ENCODE results near the gene SPEN. TPM values are rescaled to one million over a fixed set of nuclear protein-coding genes. Genes with fewer than 3 reads are reported as not detected.
"Not testable (repeated sequence)": the region's sequence is repeated elsewhere in the genome, so short reads cannot be mapped to it uniquely, and the experiment has no call there.

SPEN gene
- polyA plus RNA-seq, 1 donor: 38.3 TPM

GRCh38 chr1:15834406-15835204 is 12.9 kb upstream of the SPEN start:
- peak; percentile 91 for DNase-seq

GRCh38 chr1:15835205-15835740 is 12.2 kb upstream of the SPEN start:
- no peak for DNase-seq

DNA sequence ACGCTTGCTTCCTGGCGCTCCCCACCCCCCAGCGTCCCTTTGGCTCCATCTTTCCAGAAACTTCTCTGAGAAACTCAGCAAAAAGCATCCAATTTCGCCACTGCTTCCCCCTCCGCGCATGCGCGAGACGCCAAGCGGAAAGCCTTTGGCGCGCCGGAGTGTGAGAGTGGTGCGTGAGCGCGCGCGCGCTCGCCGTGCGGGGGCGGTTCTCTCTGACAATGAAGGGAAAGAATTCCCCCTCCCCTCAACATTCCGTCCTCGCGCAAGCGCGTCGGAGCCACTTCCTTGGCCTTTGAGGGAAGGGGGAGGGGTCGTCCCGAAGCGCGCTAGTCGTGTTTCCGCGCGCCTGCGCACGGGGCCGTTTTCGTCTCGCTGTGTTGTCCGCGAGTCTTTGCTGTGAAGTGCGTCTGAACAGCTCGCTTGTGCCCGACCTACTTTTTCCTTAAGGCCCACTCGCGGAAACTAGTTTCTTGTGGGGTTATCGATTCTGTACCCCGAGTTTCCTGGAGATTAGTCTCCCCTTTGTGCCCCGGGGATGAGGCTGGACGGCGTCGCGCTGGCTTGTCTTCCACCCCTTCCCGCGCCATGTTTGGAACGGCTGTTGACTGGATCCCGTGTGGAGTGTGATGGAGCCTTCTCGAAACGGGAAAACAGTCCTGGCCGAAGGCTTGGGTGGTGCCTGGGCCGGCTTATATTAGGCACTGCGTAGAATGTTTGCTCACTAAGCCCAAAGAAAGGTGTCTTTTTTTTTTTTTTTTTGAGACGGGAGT is 11.6 kb upstream of the SPEN start:
- DNase-seq: peak; percentile 100

DNA sequence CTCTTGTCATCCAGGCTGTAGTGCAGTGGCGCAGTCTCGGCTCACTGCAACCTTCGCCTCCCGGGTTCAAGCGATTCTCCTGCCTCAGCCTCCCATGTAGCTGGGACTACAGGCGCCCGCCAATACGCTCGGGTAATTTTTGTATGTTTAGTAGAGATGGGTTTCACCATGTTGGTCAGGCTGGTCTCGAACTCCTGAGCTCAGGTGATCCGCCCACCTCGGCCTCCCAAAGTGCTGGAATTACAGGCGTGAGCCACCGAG is 11.1 kb upstream of the SPEN start:
- not testable (repeated sequence) for DNase-seq

DNA sequence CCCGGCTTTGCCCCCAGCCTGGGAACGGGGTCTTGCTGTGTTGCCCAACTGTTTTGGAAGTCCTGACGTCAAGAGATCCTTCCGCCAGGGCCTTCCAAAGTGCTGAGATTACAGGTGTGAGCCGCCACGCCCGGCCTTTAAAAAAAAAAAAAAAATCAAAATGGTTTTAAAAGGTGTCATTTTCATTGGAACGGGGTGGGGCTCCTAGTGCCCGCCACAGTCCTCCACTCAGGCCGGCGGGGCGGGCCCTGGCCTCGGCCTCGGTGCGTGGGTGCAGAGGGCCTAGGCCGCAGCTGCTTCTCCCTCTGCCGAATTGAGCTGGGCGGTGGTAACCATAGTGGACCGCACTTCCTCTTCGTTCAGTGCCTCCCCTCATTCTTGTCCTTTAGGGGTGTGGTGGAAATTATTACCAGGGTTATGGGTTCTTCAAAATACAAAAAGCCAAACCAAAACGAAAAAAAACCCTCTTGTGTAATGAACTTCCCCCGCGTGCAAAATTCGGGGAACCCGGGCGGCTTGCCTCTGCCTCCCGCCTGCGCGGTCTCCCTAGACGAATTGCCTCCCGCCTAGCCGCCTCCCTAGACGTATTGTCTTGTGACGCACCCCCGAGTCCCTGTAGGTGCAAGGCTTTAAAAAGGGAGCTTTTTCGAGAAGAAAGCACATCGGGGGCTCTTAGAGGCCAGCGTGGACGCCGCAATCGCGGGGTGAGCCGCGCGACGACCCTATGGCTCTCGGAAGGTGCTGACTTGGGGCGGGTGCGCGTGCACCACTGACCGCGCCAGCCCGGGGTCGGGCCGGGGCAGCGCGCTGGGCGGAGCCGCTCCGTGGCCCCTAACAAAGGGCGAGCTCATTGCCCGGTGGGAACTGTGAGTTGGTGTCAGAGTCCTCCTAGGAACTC is 10.5 kb upstream of the SPEN start:
- DNase-seq: no peak

DNA sequence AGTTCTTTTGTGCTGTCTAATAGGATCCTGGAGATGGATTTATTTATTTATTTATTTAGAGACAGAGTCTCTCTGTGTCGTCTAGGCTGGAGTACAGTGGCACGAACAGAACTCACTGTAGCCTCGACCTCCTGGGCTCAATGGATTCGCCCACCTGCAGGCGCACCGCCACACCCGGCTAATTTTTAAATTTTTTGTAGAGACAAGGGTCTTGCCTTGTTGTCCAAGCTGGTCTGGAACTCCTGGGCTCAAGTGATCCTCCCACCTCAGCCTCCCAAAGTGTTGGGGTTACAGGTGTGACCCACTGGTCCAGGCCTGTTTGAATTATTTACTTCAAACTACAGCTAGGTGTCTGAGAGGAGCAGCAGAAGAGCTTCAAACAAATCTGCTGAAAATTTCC is 9.6 kb upstream of the SPEN start:
- DNase-seq: no peak

DNA sequence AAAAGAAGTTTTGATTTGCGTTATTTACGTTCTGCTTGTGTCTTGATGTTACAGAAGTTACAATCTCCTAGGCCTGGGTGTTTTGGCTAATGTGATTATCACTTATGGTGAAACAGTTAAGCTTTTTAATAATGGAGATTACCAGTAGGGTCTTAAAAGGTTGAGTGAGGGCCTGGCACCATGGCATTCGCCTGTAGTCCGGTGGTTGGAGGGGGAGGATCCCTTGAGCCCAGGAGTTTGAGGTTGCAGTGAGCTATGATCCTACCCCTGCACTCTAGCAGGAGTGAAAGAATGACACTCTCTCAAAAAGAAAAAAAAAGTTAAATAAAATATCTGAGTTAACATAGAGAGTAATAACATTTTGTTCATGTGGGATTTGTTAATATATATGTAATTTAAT is 8.8 kb upstream of the SPEN start:
- DNase-seq: no peak

DNA sequence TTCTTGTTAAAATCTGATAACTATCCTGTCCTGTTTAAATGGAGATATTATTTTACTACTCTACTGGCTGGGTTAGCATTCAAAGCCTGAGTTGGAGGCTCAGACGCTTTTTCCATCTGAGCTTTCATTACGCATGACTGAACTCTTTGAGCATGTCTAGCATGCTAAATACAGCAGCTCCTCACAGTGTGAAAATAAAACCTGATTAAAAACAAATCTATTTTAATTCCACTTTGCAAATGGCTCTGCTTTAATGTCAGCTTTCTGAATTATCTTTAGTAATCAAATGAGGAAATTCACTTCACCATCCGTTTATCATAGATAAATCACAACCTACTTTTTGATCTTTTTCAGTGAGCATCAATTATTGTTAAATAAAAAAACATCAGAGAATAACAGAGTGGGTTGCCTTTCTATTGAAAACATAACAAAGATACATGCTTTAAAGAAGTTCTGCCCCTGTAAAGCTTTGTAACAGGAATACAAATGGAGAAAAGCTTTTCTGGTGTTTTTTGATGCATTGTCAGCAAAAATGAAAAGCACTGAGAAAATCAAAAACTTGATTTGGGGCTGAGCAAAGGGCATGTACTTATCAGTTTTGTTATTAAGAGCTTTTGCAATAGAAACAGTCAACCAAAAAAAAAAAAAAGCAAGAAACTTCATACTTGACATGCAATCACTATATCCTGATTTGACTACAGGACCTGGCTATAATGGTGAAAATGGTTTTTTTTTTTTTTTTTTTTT is 3.5 kb upstream of the SPEN start:
- no peak for DNase-seq

DNA sequence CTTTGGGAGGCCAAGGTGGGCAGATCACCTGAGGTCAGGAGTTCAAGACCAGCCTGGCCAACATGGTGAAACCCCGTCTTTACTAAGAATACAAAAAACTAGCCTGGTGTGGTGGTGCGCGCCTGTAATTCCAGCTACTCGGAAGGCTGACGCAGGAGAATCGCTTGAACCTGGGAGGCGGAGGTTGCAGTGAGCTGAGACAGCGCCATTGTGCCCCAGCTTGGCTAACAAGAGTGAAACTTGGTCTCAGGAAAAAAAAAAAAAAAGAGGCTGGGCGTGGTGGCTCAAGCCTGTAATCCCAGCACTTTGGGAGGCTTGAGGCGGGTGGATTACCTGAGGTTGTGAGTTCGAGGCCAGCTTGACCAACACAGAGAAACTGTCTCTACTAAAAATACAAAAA is 1.5 kb upstream of the SPEN start:
- not testable (repeated sequence) for DNase-seq

- peak; percentile 37 for DNase-seq
Measured at GRCh38 chr1:15847893-15848142, 311 bp downstream of the SPEN start.

GRCh38 chr1:15848143-15848928 is 829 bp downstream of the SPEN start:
- DNase-seq: peak; percentile 39

DNA sequence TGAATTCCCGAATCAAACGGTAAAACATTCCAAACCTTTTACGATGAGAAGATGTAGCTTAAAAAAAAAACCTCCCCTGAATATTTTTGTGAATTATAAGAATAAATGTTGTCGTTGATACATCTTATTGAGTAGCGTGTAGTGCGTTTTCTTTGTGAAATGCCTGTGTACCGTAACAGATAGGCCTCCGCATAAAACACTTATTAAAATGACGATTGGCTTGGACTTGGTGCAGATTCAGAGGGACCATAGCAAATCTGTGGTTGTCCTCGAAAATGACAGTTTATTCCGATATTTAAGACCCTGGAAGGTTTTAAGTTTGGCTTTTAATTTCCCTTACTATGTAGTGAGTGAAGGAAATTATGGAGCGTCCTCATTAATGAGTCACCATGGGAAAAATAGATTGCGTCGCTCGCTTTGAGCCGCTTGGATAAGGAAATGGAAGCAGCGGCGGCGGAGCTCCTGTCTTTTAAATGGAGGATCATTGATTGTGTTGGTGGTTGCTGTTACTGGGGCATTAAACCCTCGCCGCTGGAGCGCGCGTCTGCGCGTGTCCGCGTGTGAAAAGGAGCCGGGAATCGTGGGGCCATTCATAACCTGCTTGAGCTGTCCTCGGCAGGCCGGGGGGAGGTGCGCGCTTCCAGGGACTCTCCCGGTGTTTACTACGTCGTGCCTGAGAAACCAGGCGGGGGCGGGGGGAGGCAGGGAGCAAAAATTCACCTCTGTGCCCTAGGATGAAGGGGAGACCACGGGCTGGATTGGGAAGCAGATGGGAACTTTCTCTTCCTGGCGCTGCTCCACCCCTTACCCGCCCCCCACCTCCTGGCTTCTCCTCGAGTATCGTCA is 1.6 kb downstream of the SPEN start:
- DNase-seq: peak; percentile 89

- peak; percentile 83 for DNase-seq
Measured at GRCh38 chr1:15849775-15850324, 2.3 kb downstream of the SPEN start.

DNA sequence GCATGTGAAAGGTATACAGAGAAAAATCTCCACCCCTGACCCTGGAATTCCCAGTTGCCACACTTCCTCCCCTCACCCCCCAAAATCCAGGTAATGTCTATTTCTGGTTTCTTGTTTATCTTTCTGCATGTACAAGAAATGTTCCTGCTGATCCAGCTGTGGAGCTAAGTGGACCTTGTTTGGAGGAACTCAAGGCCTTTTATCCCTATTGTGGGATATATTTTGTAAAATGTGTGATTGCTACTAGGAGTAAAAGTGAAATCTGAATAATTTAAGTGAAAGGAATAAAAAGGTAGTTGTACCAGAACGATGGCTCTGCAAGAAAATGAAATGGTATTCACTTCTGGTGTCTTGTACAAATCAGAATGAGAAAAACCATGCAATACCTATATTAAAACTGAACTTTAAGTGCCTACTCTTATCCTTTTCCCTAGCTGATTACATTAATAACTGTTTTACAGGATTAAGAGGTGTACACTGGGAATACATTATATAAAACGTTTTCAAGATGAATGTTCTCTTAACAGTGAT is 3.0 kb downstream of the SPEN start:
- DNase-seq: no peak

DNA sequence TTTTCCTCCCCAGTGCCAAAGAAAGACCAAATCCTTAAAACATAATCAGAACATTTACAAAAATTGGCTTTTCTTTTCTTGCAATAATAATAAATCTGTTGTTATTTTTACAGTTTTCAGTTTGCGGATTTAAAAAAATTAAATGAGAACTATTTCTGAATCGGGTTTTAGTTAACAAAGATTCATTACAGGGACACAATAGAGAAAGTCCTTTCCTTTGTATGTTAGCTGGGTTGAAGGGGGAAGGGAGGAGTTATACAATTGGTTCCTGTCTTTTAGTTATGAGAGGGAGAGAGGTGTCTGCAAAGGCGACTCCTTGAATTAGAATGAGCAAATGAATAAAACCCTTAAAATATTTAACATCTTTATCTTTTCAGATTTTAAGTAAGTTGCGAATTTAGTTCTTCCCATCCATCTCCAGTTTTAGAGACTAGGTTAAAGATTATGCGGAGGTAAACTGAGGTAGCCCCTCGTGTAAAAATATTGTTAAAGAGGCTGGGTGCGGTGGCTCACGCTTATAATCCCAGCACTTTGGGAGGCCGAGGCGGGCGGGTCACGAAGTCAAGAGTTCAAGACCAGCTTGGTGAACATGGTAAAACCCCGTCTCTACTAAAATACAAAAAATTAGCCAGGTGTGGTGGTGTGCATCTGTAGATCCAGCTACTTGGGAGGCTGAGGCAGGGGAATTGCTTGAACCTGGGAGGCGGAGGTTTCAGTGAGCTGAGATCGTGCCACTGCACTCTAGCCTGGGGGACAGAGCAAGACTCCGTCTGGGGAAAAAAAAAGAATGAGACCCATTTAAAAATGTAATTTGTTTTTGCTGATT is 3.9 kb downstream of the SPEN start:
- no peak for DNase-seq

DNA sequence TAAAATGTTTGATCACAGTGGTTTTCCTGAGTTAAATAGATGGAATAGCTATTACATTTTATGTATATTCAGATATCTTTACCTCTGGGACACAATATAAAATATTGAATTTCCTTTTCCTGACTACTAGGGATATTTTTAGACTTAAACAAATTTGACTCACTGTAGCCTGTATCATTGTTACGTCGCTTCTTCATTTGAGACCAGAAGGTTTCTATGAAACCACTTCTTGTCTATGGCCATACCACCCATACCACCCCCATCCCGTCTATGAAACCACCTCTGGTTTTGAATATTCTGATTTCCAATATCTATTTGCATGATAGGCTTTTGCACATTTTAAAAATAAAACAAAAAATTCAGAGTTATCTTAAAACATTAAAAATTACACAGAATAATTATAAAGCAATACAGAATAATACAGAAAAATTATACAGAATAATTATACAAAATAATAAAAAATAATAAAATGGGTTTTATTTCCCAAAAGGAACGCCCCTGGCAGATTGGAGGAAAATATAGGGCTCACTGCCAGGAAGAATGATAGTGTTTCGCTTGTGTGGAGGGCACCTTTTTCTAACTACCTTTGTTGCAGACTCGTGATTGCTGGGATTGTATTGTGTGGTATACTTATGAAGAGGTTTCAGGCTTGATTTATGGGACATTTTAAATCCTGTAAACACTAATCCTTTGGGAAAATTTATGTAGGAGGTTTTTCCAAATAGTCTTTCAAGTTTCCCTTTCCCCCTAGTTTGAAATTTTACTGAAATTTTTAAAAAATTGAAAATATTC is 4.7 kb downstream of the SPEN start:
- no peak for DNase-seq

DNA sequence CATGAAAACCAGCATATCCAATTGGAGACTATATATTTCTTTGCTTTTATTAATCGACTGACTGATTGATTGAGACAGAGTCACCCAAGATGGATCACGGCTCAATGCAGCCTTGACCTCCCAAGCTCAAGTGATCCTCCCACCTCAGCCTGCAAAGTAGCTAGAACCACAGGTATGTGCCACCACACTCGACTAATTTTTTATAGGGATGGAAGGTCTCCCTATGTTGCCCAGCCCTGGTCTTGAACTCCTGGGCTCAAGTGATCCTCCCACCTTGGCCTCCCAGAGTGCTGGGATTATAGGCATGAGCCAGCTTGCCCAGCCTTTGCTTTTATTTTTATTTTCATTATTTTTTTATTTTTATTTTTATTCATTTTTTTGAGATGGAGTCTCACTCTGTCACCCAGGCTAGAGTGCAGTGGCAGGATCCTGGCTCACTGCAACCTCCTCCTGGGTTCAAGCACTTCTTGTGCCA is 5.4 kb downstream of the SPEN start:
- no peak for DNase-seq

- no peak for DNase-seq
Measured at GRCh38 chr1:15856888-15857287, 9.4 kb downstream of the SPEN start.

All from hindlimb muscle (tissue), 1 donor.